ENCODE measurements around the gene DMRTB1.
"Not testable (repeated sequence)": the region's sequence is repeated elsewhere in the genome, so short reads cannot be mapped to it uniquely, and the experiment has no call there.

DMRTB1 gene

DNA sequence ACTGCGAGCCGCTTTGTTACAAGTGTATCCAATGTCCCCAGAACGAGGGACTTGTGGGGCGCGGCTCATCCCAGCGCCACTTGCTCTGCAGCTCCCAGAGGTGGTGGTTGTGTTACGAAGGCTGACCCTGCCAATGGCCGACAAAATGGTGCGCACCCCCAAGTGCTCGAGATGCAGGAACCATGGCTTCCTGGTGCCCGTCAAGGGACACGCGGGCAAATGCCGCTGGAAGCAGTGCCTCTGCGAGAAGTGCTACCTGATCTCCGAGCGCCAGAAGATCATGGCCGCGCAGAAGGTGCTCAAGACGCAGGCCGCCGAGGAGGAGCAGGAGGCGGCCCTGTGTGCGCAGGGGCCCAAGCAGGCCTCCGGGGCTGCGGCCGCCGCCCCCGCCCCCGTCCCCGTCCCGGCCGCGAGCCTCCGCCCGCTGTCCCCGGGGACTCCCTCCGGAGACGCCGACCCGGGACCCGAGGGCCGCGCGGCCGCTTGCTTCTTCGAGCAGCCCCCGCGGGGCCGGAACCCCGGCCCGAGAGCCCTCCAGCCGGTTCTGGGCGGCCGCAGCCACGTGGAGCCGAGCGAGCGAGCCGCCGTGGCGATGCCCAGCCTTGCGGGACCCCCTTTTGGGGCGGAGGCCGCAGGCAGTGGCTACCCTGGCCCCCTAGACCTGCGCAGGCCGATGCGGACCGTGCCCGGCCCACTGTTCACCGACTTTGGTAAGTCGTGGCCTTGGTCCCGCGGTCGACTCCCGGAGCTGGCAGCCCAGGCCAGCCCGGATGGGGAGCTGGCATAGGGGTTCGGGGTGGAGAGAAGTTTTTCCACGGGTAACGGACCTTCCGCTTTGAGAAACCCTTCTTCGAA, at the start of gene DMRTB1:
DMRTB1 (plus strand) TSS at position 79 of the 855 bp plus-strand sequence; CDS start at position 134, 55 bp downstream.
- DNase-seq (ENCODE audit: low read depth in 2 of 2) = no peak

- DNase-seq (ENCODE audit: low read depth in 2 of 2) = no peak
Measured at GRCh38 chr1:53409695-53410094, 49.5 kb upstream of the DMRTB1 start.

GRCh38 chr1:53410100-53410541, 49.1 kb upstream of the DMRTB1 start:
- DNase-seq (ENCODE audit: low read depth in 2 of 2) = peak in 1 of 2 donors; percentile 52

GRCh38 chr1:53410701-53411100, 48.5 kb upstream of the DMRTB1 start:
- no peak for DNase-seq (ENCODE audit: low read depth in 2 of 2)

DNA sequence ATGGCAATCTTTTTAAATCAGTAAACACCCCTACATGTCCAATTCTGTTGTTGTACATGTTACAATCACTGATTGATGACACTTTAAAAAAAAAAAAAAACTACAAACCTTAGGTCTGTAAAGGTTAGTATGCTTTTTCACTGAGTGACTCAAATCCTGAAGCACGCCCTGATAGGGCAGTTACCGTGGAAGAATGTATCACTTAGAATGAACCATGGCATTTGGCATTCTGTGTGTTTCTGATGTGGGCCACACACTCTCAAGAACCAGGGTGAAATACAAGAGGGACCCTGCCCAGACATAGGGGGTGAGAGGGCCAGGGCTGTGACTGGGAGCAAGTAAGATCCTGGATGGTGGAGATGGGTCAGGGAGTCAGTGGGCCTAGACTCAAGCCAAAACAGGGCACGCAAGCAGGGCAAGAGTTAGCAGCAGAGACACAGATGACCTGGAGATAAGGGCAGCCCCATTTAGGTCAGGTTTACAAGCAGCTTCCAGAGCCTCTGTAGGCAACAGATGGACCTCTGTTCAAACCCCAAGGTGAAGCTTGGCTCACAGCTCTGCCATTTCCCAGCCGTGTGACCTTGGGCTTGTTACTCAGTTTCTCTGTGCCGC, 47.6 kb upstream of the DMRTB1 start:
- DNase-seq (ENCODE audit: low read depth in 2 of 2) = no peak

GRCh38 chr1:53412285-53413174, 46.7 kb upstream of the DMRTB1 start:
- no peak for DNase-seq (ENCODE audit: low read depth in 2 of 2)

DNA sequence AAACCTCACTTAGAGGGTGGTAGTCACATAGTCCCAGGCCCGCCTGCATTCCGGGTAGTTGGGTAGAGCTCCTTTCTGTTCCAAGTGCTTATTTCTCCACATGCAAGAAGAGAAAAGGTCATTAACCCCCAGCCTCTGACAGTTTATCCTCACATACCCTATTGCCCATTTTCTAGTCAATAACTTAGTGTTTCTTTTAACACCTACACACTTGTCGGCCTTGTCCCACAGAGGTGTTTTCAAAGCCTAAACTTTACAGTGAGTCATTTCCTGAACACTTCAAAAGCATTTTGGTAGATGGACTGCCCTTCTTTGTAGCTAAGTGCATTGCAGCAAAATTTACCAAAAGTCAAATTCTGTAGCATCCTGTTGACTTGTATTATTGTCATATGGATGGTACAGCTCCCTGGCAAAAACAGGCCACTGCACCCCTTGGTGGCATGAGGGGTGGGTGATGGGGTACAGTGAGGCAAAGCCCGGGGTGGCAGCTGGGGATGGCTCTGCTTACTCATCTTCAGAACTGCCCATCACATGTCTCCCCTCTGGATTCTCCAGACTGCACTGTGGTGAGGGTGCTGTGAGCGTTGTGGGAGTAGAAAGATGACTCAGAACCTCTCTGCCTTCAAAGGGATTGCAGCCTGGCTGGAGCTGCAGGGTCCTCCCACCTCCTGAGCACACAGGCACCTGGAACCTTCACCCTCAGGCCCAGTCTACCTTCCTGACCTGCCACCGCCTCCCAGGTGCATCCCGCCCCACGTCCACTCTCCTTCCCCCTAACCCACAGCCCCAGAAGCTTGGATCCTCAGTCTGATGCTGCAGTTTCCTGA, 45.8 kb upstream of the DMRTB1 start:
- DNase-seq (ENCODE audit: low read depth in 2 of 2) = peak; percentile 26 to 39

GRCh38 chr1:53414632-53415031, 44.6 kb upstream of the DMRTB1 start:
- no peak for DNase-seq (ENCODE audit: low read depth in 2 of 2)

- DNase-seq (ENCODE audit: low read depth in 2 of 2) = no peak
Measured at GRCh38 chr1:53415432-53415831, 43.8 kb upstream of the DMRTB1 start.

- DNase-seq (ENCODE audit: low read depth in 2 of 2) = no peak
Measured at GRCh38 chr1:53416269-53416813, 42.9 kb upstream of the DMRTB1 start.

- DNase-seq (ENCODE audit: low read depth in 2 of 2) = no peak
Measured at GRCh38 chr1:53417074-53417511, 42.1 kb upstream of the DMRTB1 start.

DNA sequence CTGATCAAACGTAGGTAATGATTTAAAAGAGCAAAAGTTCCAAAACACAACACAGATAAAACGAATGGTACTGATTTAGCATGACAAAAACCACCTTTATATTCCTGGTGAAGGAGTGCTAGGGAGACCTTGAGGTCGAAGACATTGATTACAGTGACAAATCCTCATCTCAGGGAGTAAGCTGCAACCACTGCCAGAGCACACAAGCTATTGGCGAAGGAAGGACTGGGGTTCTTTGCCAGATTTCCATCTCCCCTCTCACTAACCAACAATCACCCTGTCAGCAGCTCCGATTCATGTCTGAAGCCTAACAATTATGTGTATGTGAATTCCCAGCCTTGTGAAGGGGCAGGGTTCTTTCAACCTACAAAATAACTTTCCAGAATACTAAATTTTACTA, 40.2 kb upstream of the DMRTB1 start:
- DNase-seq (ENCODE audit: low read depth in 2 of 2) = no peak

GRCh38 chr1:53420341-53420740, 38.9 kb upstream of the DMRTB1 start:
- DNase-seq (ENCODE audit: low read depth in 2 of 2) = no peak

- no peak for DNase-seq (ENCODE audit: low read depth in 2 of 2)
Measured at GRCh38 chr1:53421208-53421607, 38.0 kb upstream of the DMRTB1 start.

DNA sequence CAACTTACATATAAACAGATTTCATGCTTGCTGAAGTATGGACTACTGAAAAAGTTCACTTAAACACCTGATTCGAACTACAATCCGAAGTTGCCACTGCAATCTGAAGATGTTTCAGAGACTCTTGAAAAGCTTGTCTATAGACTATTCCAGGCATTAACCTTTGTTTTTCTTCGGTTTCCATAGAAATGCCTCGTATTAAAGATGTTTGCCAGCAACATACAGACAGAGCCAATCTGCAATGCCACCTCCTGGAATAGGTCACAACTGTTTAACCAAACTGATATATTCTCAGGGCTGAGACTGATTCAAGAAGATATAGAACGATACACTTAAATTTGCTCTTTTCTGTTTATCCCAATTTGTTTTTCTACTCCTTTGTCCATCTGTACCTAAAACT, 28.9 kb upstream of the DMRTB1 start:
- no peak for DNase-seq (ENCODE audit: low read depth in 2 of 2)

DNA sequence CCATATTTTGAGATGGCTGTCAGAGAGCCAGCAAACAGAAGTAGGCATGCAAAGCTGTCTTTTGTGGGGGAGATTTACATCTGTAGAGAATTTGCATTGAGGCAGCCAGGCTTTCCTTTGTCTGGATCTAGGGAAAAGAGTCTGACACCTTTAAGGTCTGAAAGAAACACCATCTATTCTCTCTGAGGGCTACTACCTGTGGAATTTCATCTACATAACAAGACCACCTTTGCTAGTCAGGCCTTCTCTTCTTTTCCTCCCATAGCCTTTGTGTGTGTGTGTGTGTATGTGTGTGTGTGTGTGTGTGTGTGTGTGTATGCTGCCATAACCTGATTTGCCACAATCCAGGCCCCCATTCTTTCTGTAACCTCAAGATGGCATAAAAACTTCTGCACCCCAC, 28.4 kb upstream of the DMRTB1 start:
- DNase-seq (ENCODE audit: low read depth in 2 of 2) = no peak

DNA sequence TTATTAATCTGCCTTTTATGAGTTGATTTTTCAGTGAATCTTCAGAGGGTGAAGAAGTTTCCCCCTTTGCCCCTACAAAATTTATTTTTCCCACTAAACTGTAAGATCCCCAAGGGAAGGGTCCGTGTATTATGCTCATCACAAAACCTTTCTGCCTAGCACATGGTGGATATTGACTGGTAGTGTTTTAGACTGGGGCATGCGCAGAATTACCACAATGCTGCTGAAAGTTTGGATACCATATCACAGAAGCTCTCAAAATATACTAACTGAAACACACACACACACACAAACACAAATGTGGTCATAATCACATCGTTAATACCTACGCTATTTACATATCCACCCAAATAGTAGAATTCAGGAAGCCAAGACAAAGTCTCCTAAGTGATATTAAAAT, 28.0 kb upstream of the DMRTB1 start:
- DNase-seq (ENCODE audit: low read depth in 2 of 2) = no peak

DNA sequence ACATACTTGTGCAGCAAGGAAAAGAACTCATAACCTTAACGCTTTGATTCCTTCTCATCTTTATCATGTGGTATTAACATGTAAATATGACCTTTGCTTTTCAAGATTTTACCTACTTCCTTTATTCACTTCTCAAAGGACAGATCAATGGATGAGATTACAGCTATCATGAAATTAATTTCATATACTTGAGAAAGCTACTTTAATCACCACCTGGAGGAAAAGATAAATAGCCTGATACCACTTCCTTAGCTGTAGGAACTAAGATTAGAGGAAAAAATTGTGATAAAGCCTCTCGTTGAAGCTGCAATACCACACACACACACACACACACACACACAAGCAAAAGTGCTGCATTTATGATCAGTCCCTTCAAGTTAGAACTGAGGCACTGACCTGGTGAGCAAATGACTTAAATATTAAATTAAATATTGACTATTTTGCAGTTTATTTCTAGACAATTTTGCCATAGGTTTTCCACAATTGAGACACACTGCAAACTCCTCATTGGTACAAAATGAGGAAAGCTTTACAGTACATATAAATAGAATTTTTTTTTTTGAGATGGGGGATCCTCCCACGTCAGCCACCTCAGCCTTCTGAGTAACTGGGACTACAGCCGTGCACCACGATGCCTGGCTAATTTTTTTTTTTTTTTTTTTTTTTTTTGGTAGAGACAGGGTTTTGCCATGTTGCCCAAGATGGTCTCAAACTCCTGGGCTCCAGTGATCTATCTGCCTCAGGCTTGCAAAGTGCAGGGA, 27.2 kb upstream of the DMRTB1 start:
- DNase-seq (ENCODE audit: low read depth in 2 of 2) = no peak

DNA sequence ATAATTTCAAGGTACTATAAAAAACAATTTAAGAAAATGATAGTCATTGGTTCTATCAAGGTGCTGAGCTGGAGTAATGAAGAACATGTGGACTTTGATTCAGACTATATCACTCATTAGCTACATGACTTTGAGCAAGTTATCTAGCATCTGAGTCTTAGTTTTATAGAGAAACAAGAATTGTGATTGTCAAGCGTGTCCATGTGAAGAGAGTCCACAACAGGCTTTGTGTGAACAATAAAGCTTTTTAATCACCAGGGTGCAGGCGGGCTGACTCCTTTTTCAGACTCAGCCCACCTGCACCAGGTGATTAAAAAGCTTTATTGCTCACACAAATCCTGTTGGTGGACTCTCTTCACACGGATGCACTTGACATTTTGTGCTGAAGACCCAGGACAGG, 26.6 kb upstream of the DMRTB1 start:
- DNase-seq (ENCODE audit: low read depth in 2 of 2) = no peak

GRCh38 chr1:53434405-53435007, 24.7 kb upstream of the DMRTB1 start:
- not testable (repeated sequence) for DNase-seq (ENCODE audit: low read depth in 2 of 2)

Data from stimulated activated CD8-positive, alpha-beta memory T cell treated with anti-CD3 and anti-CD28 coated beads, Interleukin-7, amount 100 ng/mL, for 4 hours (primary cell).